Islet precursor cell (in vitro differentiated cells): ENCODE data around the gene AUP1.

Experiments used
- DNase-seq: peaks from one replicate; pipeline ENCODE4 v3.0.0-alpha.2; 2018

Gene AUP1

GRCh38 chr2:74512744-74513604, 16.5 kb downstream of the AUP1 start:
- no peak for DNase-seq

GRCh38 chr2:74511104-74511989, 18.2 kb downstream of the AUP1 start:
- no peak for DNase-seq

- no peak for DNase-seq
Measured at GRCh38 chr2:74510272-74510671, 19.2 kb downstream of the AUP1 start.

GRCh38 chr2:74507926-74508520, 21.5 kb downstream of the AUP1 start:
- peak; percentile 84 for DNase-seq

- peak; percentile 99 for DNase-seq
Measured at GRCh38 chr2:74507145-74507925, 22.2 kb downstream of the AUP1 start, which contains the start of gene PCGF1. PCGF1 (minus strand) TSS chr2:74507695; CDS start chr2:74507668, 27 bp downstream.

- no peak for DNase-seq
Measured at GRCh38 chr2:74505448-74506246, 23.9 kb downstream of the AUP1 start.

GRCh38 chr2:74504591-74504990, 24.9 kb downstream of the AUP1 start:
- DNase-seq: no peak

GRCh38 chr2:74503506-74504475, 25.7 kb downstream of the AUP1 start:
- no peak for DNase-seq

- peak; percentile 97 for DNase-seq
Measured at GRCh38 chr2:74502720-74503505, 26.6 kb downstream of the AUP1 start.

- DNase-seq: no peak
Measured at GRCh38 chr2:74502147-74502719, 27.3 kb downstream of the AUP1 start.

GRCh38 chr2:74501335-74502071, 28.0 kb downstream of the AUP1 start:
- DNase-seq: peak; percentile 69

GRCh38 chr2:74500578-74500946, 28.9 kb downstream of the AUP1 start:
- DNase-seq: no peak

- no peak for DNase-seq
Measured at GRCh38 chr2:74499940-74500577, 29.4 kb downstream of the AUP1 start.

GRCh38 chr2:74499267-74499939, 30.1 kb downstream of the AUP1 start, which contains the start of gene LBX2:
LBX2 (minus strand) TSS chr2:74499603; CDS start chr2:74499537, 66 bp downstream.
- DNase-seq: peak; percentile 70

GRCh38 chr2:74498500-74499266, 30.8 kb downstream of the AUP1 start:
- peak; percentile 73 for DNase-seq

GRCh38 chr2:74497777-74498499, 31.6 kb downstream of the AUP1 start:
- peak; percentile 77 for DNase-seq
